ENCODE data around the gene TMEM243.
"Not testable (repeated sequence)": the region's sequence is repeated elsewhere in the genome, so short reads cannot be mapped to it uniquely, and the experiment has no call there.

DNA sequence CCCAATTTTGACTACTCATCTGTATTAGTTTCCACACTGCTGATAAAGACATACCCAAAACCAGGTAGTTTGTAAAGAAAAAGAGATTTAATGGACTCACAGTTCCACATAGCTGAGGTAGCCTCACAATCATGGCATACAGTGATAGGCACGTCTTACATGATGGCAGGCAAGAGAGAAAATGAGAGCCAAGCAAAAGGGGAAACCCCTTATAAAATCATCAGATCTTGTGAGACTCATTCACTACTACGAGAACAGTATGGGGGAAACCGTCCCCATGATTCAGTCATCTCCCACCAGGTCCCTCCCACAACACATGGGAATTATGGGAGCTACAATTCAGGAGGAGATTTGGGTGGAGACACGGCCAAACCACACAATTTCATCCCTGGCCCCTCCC is 15.6 kb downstream of the TMEM243 start:
- not testable (repeated sequence) for TF ChIP-seq EZH2 (IDR thresholded peaks at IDR 0.05; ENCODE audit: borderline replicate concordance); EZH2phosphoT487 (IDR thresholded peaks at IDR 0.05; ENCODE audit: low read depth, severe bottlenecking, unreplicated experiment)
- TF ChIP-seq, protein P1, sequence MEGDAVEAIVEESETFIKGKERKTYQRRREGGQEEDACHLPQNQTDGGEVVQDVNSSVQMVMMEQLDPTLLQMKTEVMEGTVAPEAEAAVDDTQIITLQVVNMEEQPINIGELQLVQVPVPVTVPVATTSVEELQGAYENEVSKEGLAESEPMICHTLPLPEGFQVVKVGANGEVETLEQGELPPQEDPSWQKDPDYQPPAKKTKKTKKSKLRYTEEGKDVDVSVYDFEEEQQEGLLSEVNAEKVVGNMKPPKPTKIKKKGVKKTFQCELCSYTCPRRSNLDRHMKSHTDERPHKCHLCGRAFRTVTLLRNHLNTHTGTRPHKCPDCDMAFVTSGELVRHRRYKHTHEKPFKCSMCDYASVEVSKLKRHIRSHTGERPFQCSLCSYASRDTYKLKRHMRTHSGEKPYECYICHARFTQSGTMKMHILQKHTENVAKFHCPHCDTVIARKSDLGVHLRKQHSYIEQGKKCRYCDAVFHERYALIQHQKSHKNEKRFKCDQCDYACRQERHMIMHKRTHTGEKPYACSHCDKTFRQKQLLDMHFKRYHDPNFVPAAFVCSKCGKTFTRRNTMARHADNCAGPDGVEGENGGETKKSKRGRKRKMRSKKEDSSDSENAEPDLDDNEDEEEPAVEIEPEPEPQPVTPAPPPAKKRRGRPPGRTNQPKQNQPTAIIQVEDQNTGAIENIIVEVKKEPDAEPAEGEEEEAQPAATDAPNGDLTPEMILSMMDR (IDR thresholded peaks at IDR 0.05; ENCODE audit: poor library complexity): not testable (repeated sequence)
